CD4-positive, CD25-positive, alpha-beta regulatory T cell (primary cell): ENCODE data around the gene GHITM. TPM values are rescaled to one million over a fixed set of nuclear protein-coding genes. Genes with fewer than 3 reads are reported as not detected.
"Not testable (repeated sequence)": the region's sequence is repeated elsewhere in the genome, so short reads cannot be mapped to it uniquely, and the experiment has no call there.

Source experiments
- ATAC-seq, 2 donors: fragments of 150-1000 bp; cut with Tn5 transposase; one replicate each; pipeline ENCODE4 v1.10.0; 2021; ENCODE audit warnings: low read depth in 2 of 2, moderate number of reproducible peaks in 2 of 2, moderate library complexity in 1 of 2
- DNase-seq, 3 donors: peaks; one replicate each; pipeline versions ENCODE4 v3.0.0 to v3.0.0-alpha.2; 2012 to 2022; ENCODE audit warnings: mixed read lengths in 1 of 3
- H3K27ac ChIP-seq: one replicate; pipeline ENCODE4 v1.7.0; 2013; ENCODE audit warnings: mild to moderate bottlenecking, low read length; ENCODE audit not compliant: insufficient read depth, poor library complexity, severe bottlenecking
- H3K27me3 ChIP-seq: one replicate; pipeline ENCODE4 v1.7.0; 2013; ENCODE audit warnings: low read length; ENCODE audit not compliant: control insufficient read depth, insufficient read depth
- H3K36me3 ChIP-seq: one replicate; pipeline ENCODE4 v1.7.0; 2013; ENCODE audit warnings: mild to moderate bottlenecking, low read length, moderate library complexity; ENCODE audit not compliant: control insufficient read depth, insufficient read depth
- H3K4me1 ChIP-seq: 2 replicates; pipeline ENCODE4 v1.7.0; 2013; ENCODE audit warnings: mild to moderate bottlenecking, low read length; ENCODE audit not compliant: insufficient read depth, control insufficient read depth, poor library complexity, severe bottlenecking
- H3K4me3 ChIP-seq: one replicate; pipeline ENCODE4 v1.7.0; 2013; ENCODE audit warnings: low read depth, mild to moderate bottlenecking, low read length, moderate library complexity
- H3K9me3 ChIP-seq, 2 experiments: 1 replicate in 1 of 2; 2 replicates in 1 of 2; pipeline ENCODE4 v1.7.0; 2013; ENCODE audit warnings: low read length in 2 of 2, mild to moderate bottlenecking in 1 of 2, moderate library complexity in 1 of 2; ENCODE audit not compliant: control insufficient read depth in 2 of 2
- H3K27ac Mint-ChIP-seq, 3 donors: one replicate each; pipeline ENCODE4 v1.8.0; 2020 to 2022; ENCODE audit warnings: mild to moderate bottlenecking in 3 of 3, mixed read lengths in 3 of 3, moderate library complexity in 2 of 3
- H3K27me3 Mint-ChIP-seq: one replicate; pipeline ENCODE4 v1.8.0; 2022; ENCODE audit warnings: mild to moderate bottlenecking, mixed read lengths
- H3K36me3 Mint-ChIP-seq: one replicate; pipeline ENCODE4 v1.8.0; 2020; ENCODE audit warnings: mixed read lengths
- H3K4me1 Mint-ChIP-seq, 4 donors: one replicate each; pipeline ENCODE4 v1.8.0; 2020 to 2022; ENCODE audit warnings: mixed read lengths in 4 of 4, mild to moderate bottlenecking in 1 of 4
- H3K4me3 Mint-ChIP-seq, 4 donors: one replicate each; pipeline ENCODE4 v1.8.0; 2020 to 2022; ENCODE audit warnings: mild to moderate bottlenecking in 4 of 4, mixed read lengths in 4 of 4, moderate library complexity in 3 of 4
- H3K9me3 Mint-ChIP-seq, 7 donors: one replicate each; pipeline ENCODE4 v1.8.0; 2020 to 2022; ENCODE audit warnings: mixed read lengths in 7 of 7, mild to moderate bottlenecking in 3 of 7, moderate library complexity in 2 of 7
- polyA plus RNA-seq, 4 donors: library from polyadenylated mRNA; unstranded; fragments of 300-500 nt; fragmentation: Illumina TruSeq; gene quantifications; one replicate each; pipeline ENCODE4 v1.2.3, GENCODE V29; 2021
- total RNA-seq: library from RNA; stranded (reverse); gene quantifications from one replicate; pipeline ENCODE4 v1.2.3, GENCODE V29; 2022

Gene GHITM
- total and polyA plus RNA-seq, 5 donors from 2014 or later, result 77.9 to 303 (median 279) TPM

DNA sequence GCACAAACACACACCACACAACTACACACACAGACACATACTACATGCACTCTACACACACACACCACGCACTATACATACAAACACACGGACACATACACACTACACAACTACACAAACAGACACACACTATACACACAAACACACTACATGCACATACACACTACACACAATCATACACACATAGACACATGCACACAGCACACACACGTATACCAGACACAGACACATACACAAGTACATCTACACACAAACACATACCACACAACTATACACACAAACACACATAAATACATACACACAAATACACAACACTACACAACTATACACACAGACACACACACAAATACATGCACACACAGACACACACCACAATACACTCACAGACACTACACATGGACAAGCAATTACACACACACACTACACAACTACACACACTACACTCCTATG is 38.9 kb downstream of the GHITM start:
- Histone ChIP-seq H3K27ac (no peak overlapping the region), H3K4me1 (peaks cover 18% of the 10 kb centered on the region), H3K4me3 (no peak overlapping the region), H3K27me3 (no peaks in the 10 kb centered on the region), H3K36me3 (no peaks in the 10 kb centered on the region), H3K9me3 (no peaks in the 10 kb centered on the region)
- no peak overlapping the region for H3K4me3 Mint-ChIP-seq
- H3K4me1 Mint-ChIP-seq, result peaks cover 0 to 13% (median 4%) of the 10 kb centered on the region in 4 donors
- DNase-seq (no peak), ATAC-seq (no peak)
- no peak overlapping the region for H3K27ac Mint-ChIP-seq
- no peaks in the 10 kb centered on the region for H3K36me3 Mint-ChIP-seq
- no peaks in the 10 kb centered on the region for H3K27me3 Mint-ChIP-seq
- no peaks in the 10 kb centered on the region for H3K9me3 Mint-ChIP-seq

DNA sequence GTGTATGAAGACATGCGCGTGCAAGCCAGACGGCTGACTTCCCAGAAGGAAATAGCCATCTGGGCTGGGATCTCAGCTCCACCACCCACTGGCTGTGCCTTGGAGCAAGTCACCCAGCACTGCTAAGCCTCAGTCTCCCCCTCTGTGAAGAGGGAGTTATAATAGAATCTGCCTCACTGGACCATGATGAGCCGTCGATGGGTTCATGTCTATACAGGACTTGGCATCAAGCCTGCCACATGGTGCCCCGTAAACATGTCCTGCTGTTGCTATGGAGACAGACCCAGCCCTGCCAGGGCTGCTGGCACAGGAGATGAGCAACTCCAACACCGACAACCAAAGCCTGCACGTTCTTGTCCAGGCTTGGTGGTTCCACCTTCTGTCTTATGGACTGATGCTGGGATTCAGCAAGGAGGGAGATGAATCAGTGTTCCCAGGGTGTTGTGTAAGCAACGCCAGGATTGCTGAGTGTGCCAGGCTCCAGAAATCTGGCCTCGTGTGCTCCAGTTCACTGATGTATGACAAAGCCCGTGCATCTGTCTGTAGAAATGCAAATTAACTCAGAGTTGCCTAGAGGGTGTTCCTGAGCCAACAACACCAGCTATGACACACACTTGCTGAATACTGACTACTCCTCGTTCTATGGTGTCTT is 39.9 kb downstream of the GHITM start:
- H3K9me3 Mint-ChIP-seq, result no peaks in the 10 kb centered on the region
- Histone ChIP-seq H3K27me3 (no peaks in the 10 kb centered on the region), H3K27ac (no peak overlapping the region), H3K4me1 (peaks cover 18% of the 10 kb centered on the region), H3K36me3 (no peaks in the 10 kb centered on the region), H3K4me3 (no peak overlapping the region), H3K9me3 (no peaks in the 10 kb centered on the region)
- H3K27me3 Mint-ChIP-seq, result no peaks in the 10 kb centered on the region
- no peak overlapping the region for H3K27ac Mint-ChIP-seq
- H3K4me3 Mint-ChIP-seq, result no peak overlapping the region
- peak in 1 of 2 donors; percentile 20 for ATAC-seq
- peak in 1 of 3 donors; percentile 23 for DNase-seq
- H3K4me1 Mint-ChIP-seq, result peaks cover 0 to 13% (median 4%) of the 10 kb centered on the region in 4 donors
- no peaks in the 10 kb centered on the region for H3K36me3 Mint-ChIP-seq

DNA sequence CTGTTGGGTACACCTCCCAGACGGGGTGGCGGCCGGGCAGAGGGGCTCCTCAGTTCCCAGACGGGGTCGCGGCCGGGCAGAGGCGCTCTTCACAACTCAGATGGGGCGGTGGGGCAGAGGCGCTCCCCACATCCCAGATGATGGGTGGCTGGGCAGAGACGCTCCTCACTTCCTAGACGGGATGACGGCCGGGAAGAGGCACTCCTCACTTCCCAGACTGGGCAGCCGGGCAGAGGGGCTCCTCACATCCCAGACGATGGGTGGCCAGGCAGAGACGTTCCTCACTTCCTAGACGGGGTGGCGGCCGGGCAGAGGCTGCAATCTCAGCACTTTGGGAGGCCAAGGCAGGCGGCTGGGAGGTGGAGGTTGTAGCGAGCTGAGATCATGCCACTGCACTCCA is 41.1 kb downstream of the GHITM start:
- H3K36me3 ChIP-seq, DNase-seq, H3K27ac ChIP-seq, H3K9me3 Mint-ChIP-seq, H3K4me3 ChIP-seq, H3K27ac Mint-ChIP-seq, H3K9me3 ChIP-seq, H3K36me3 Mint-ChIP-seq, ATAC-seq, H3K27me3 Mint-ChIP-seq, H3K27me3 ChIP-seq: not testable (repeated sequence)
- peaks cover 18% of the 10 kb centered on the region for H3K4me1 ChIP-seq
- Mint-ChIP-seq H3K4me3 (peak overlapping the region in 1 of 4 donors; percentile 12), H3K4me1 (peaks cover 0 to 16% (median 4%) of the 10 kb centered on the region in 4 donors)

DNA sequence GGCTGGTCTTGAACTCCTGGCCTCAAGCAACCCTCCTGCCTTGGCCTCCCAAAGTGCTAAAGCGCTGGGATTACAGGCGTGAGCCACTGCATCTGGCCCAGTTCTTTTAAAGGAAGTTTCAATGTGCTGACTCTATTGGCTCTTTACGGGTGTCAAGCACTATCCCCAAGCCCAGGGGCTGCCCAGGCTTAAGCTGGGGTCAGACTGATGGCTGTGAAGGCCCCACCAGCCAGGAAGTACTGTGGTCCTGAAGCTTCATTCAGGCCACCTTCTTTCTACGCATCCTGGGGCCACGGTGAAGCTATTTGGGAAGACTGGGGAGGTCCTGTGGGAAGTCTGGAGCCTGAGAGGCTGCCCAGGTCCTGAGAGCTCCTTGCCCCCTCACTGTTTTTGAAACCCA is 42.3 kb downstream of the GHITM start:
- H3K9me3 Mint-ChIP-seq, result no peaks in the 10 kb centered on the region
- H3K27me3 ChIP-seq, result no peaks in the 10 kb centered on the region

DNA sequence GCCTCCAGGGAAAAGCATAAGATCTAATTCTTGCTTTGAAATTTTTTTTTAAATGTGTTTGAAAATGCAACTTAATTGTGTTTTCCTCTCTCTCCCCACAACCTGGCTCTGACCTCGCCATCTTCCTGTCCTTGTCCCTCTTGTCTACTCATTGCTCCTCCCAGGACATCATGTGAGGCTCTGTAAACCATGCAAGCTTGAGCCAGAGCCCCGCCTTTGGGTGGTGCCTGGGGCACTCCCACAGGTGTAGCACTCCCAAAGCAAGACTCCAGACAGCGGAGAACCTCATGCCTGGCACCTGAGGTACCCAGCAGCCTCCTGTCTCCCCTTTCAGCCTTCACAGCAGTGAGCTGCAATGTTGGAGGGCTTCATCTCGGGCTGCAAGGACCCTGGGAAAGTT is 45.2 kb downstream of the GHITM start:
- ATAC-seq, result no peak
- Histone ChIP-seq H3K36me3 (no peaks in the 10 kb centered on the region), H3K9me3 (no peaks in the 10 kb centered on the region), H3K4me1 (no peaks in the 10 kb centered on the region), H3K27ac (no peak overlapping the region), H3K4me3 (no peak overlapping the region), H3K27me3 (no peaks in the 10 kb centered on the region)
- H3K27ac Mint-ChIP-seq, result peak overlapping the region in 1 of 3 donors; percentile 90
- no peaks in the 10 kb centered on the region for H3K36me3 Mint-ChIP-seq
- no peak for DNase-seq
- peaks cover 0 to 4% (median 0%) of the 10 kb centered on the region in 4 donors for H3K4me1 Mint-ChIP-seq
- H3K27me3 Mint-ChIP-seq, result no peaks in the 10 kb centered on the region
- no peak overlapping the region for H3K4me3 Mint-ChIP-seq
- H3K9me3 Mint-ChIP-seq, result no peaks in the 10 kb centered on the region

More for the DNA sequence above, 42.3 kb downstream of the GHITM start:
- Histone ChIP-seq H3K27ac (no peak overlapping the region), H3K4me1 (peaks cover 15% of the 10 kb centered on the region), H3K36me3 (no peaks in the 10 kb centered on the region), H3K9me3 (no peaks in the 10 kb centered on the region), H3K4me3 (no peak overlapping the region)
- Mint-ChIP-seq H3K4me1 (peaks cover 0 to 7% (median 2%) of the 10 kb centered on the region in 4 donors), H3K27me3 (no peaks in the 10 kb centered on the region), H3K4me3 (no peak overlapping the region), H3K36me3 (no peaks in the 10 kb centered on the region), H3K27ac (no peak overlapping the region)
- ATAC-seq (no peak), DNase-seq (no peak)

DNA sequence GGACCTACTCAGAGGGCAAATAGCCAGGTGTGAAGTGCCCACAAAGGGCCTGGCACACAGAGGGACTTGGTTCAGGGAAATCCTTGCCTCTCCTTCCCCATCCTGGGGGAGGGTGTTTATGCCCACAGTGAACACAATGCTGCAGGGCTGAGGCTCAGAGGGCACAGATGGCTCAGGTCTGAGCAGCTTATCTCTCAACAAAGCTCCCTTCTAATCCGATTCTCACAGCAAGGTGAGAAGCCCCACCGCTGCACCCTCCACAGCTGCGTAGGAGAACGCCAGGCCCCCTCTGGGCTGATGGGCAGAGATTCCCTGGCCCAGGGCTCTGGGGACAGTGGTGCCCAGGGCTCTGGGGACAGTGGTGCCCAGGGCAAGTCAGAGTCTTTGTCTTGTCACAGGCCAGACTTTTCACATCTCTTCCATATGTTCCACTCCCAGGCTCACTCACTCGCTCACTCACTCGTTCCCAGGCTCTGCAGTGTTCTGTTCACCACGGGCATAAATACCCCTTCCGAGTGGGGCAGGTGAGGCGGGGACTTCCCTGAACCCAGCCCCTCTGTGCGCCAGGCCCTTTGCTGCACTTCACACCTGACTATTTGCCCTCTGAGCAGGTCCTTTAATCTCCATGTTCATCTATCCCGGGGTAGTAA is 46.3 kb downstream of the GHITM start:
- peaks cover 0 to 9% (median 2%) of the 10 kb centered on the region in 4 donors for H3K4me1 Mint-ChIP-seq
- Histone ChIP-seq H3K36me3 (no peaks in the 10 kb centered on the region), H3K4me1 (peaks cover 5% of the 10 kb centered on the region), H3K27ac (no peak overlapping the region), H3K4me3 (no peak overlapping the region), H3K9me3 (no peaks in the 10 kb centered on the region), H3K27me3 (no peaks in the 10 kb centered on the region)
- DNase-seq (no peak), ATAC-seq (no peak)
- H3K9me3 Mint-ChIP-seq, result no peaks in the 10 kb centered on the region
- H3K4me3 Mint-ChIP-seq, result no peak overlapping the region
- H3K27ac Mint-ChIP-seq, result no peak overlapping the region
- no peaks in the 10 kb centered on the region for H3K27me3 Mint-ChIP-seq
- H3K36me3 Mint-ChIP-seq, result no peaks in the 10 kb centered on the region

DNA sequence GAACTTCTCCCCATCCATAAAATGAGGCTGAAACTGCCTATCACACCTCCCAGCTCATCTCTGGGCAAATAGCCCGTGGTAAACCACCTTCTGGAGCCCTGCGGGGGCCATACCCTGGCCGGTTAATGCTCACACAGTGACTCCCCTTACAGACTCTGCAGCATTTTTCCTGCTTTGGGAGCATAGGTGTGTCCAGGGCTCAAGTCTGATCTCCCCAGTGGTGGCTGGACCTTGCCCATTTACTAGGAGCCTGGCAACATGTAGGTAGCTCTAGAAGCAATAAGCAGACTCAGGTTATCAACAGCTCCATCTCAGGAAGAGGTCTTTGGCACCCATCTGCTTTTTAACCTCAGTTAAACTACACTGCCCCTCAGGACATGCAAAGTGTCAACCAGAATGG is 49.5 kb downstream of the GHITM start:
- Histone ChIP-seq H3K4me1 (peaks cover 8% of the 10 kb centered on the region), H3K4me3 (no peak overlapping the region), H3K27ac (no peak overlapping the region), H3K9me3 (no peaks in the 10 kb centered on the region), H3K36me3 (no peaks in the 10 kb centered on the region), H3K27me3 (peaks cover 3% of the 10 kb centered on the region)
- Mint-ChIP-seq H3K27ac (no peak overlapping the region), H3K4me3 (no peak overlapping the region), H3K36me3 (no peaks in the 10 kb centered on the region), H3K27me3 (peaks cover 5% of the 10 kb centered on the region), H3K9me3 (peaks cover 0 to 3% (median 0%) of the 10 kb centered on the region in 7 donors), H3K4me1 (peaks cover 0 to 27% (median 9%) of the 10 kb centered on the region in 4 donors)
- ATAC-seq, result no peak
- no peak for DNase-seq
